H1 (cell line): ENCODE results near the gene AKR1C3. TPM values are rescaled to one million over a fixed set of nuclear protein-coding genes. Genes with fewer than 3 reads are reported as not detected.

ENCODE experiments used
- CTCF ChIA-PET: fragments of 300-600 bp; sonication (Branson Sonifier 250); formaldehyde crosslinking; loops from one replicate; lab custom pipeline; 2021; ENCODE audit not compliant: partially characterized antibody; lab: Charles Lee
- POLR2A ChIA-PET: fragments of 300-600 bp; sonication (Branson Sonifier 250); formaldehyde crosslinking; loops from one replicate; lab custom pipeline; 2021; ENCODE audit warnings: inconsistent platforms; ENCODE audit not compliant: partially characterized antibody; lab: Charles Lee
- DNase-seq, 2 experiments: peaks; one replicate each; pipeline versions ENCODE4 v3.0.0 to v3.0.0-alpha.2; 2010 to 2022; ENCODE audit warnings: low spot score in 2 of 2, low read depth in 1 of 2, mixed read lengths in 1 of 2
- FAIRE-seq: peaks from 2 replicates; lab custom pipeline; 2011; peaks lifted over from hg19 to GRCh38; lab: Jason Lieb, UNC
- H2AFZ ChIP-seq: 2 replicates; pipeline ENCODE4 v1.8.1; 2012; ENCODE audit warnings: low read length, inconsistent platforms
- H2AK5ac ChIP-seq: 2 replicates; pipeline ENCODE4 v1.6.1; 2013; ENCODE audit warnings: low read depth, low read length
- H2BK120ac ChIP-seq: replicated peaks from 2 replicates; pipeline ENCODE3; 2013; ENCODE audit warnings: low read depth, low read length, inconsistent platforms
- H2BK12ac ChIP-seq: 2 replicates; pipeline ENCODE4 v1.6.1; 2013; ENCODE audit warnings: low read depth, low read length
- H2BK15ac ChIP-seq: 2 replicates; pipeline ENCODE4 v1.6.1; 2013; ENCODE audit warnings: low read length
- H2BK20ac ChIP-seq: 2 replicates; pipeline ENCODE4 v1.6.1; 2013; ENCODE audit warnings: low read length
- H2BK5ac ChIP-seq: 2 replicates; pipeline ENCODE4 v1.6.1; 2013; ENCODE audit warnings: low read depth, low read length
- H3K14ac ChIP-seq: 2 replicates; pipeline ENCODE4 v1.6.1; 2013; ENCODE audit warnings: inconsistent platforms; ENCODE audit not compliant: insufficient read length
- H3K18ac ChIP-seq: 2 replicates; pipeline ENCODE4 v1.6.1; 2013; ENCODE audit warnings: low read length; ENCODE audit errors: extremely low read depth
- H3K23ac ChIP-seq: 2 replicates; pipeline ENCODE4 v1.6.1; 2013; ENCODE audit warnings: inconsistent platforms; ENCODE audit not compliant: insufficient read length
- H3K23me2 ChIP-seq: 2 replicates; pipeline ENCODE4 v1.6.1; 2013; ENCODE audit warnings: low read depth, low read length
- H3K27ac ChIP-seq: 2 replicates; pipeline ENCODE4 v1.6.1; 2011; ENCODE audit warnings: low read depth, low read length, inconsistent platforms
- H3K27me3 ChIP-seq, 4 experiments: replicated peaks in 1 of 4; 1 replicate in 1 of 4; 2 replicates in 3 of 4; pipeline versions ENCODE4 v1.6.1 to v1.8.1; 2011 to 2013; ENCODE audit warnings: low read length in 3 of 4, mild to moderate bottlenecking in 3 of 4, inconsistent platforms in 2 of 4, mixed read lengths in 2 of 4, moderate library complexity in 1 of 4; ENCODE audit not compliant: control insufficient read depth in 3 of 4, insufficient read depth in 3 of 4; ENCODE audit errors: extremely low read depth in 1 of 4
- H3K36me3 ChIP-seq, 4 experiments: 2 replicates each; pipeline versions ENCODE4 v1.6.1 to v1.8.1; 2011 to 2013; ENCODE audit warnings: mild to moderate bottlenecking in 4 of 4, low read length in 3 of 4, moderate library complexity in 2 of 4, control low read depth in 1 of 4, inconsistent platforms in 1 of 4; ENCODE audit not compliant: insufficient read depth in 4 of 4, control insufficient read depth in 2 of 4
- H3K4ac ChIP-seq: replicated peaks from 2 replicates; pipeline ENCODE3; 2013; ENCODE audit warnings: low read length, low read depth, mixed read lengths, inconsistent platforms; ENCODE audit not compliant: insufficient read length
- H3K4me1 ChIP-seq, 4 experiments: replicated peaks in 1 of 4; 1 replicate in 1 of 4; 2 replicates in 3 of 4; pipeline versions ENCODE4 v1.6.1 to v1.8.1; 2011 to 2013; ENCODE audit warnings: low read length in 3 of 4, inconsistent platforms in 2 of 4, mixed read lengths in 1 of 4; ENCODE audit not compliant: insufficient read depth in 4 of 4, control insufficient read depth in 3 of 4
- H3K4me2 ChIP-seq, 2 experiments: 2 replicates each; pipeline versions ENCODE4 v1.6.1 to v1.8.1; 2011 to 2013; ENCODE audit warnings: low read depth in 2 of 2, low read length in 2 of 2, control low read depth in 1 of 2, inconsistent platforms in 1 of 2, mild to moderate bottlenecking in 1 of 2; ENCODE audit not compliant: insufficient read depth in 1 of 2
- H3K4me3 ChIP-seq, 4 experiments: fragments of 200-600, 300-600 bp in 1 of 4; sonication (generic), shearing (Covaris generic), sonication (Bioruptor Twin) in 1 of 4; 2 replicates each; pipeline versions ENCODE4 v1.5.1 to v1.8.1; 2011 to 2016; ENCODE audit warnings: low read length in 4 of 4, low read depth in 3 of 4, control low read depth in 2 of 4, inconsistent platforms in 2 of 4, mild to moderate bottlenecking in 2 of 4, mixed read lengths in 1 of 4, moderate library complexity in 1 of 4; ENCODE audit not compliant: insufficient read depth in 2 of 4; ENCODE audit errors: extremely low read depth in 1 of 4
- H3K56ac ChIP-seq: replicated peaks from 2 replicates; pipeline ENCODE3; 2013; ENCODE audit warnings: low read depth, mild to moderate bottlenecking, mixed read lengths, low read length, inconsistent platforms; ENCODE audit not compliant: insufficient read length
- H3K79me1 ChIP-seq: 2 replicates; pipeline ENCODE4 v1.6.1; 2013; ENCODE audit warnings: low read depth, low read length, control low read depth
- H3K79me2 ChIP-seq, 2 experiments: 2 replicates each; pipeline versions ENCODE4 v1.6.1 to v1.8.1; 2012 to 2013; ENCODE audit warnings: low read length in 2 of 2, mild to moderate bottlenecking in 2 of 2, inconsistent platforms in 1 of 2; ENCODE audit not compliant: insufficient read depth in 2 of 2, control insufficient read depth in 1 of 2
- H3K9ac ChIP-seq, 4 experiments: replicated peaks in 1 of 4; 1 replicate in 1 of 4; 2 replicates in 3 of 4; pipeline versions ENCODE4 v1.6.1 to v1.8.1; 2011 to 2013; ENCODE audit warnings: low read depth in 3 of 4, low read length in 3 of 4, control low read depth in 2 of 4, mild to moderate bottlenecking in 2 of 4, moderate library complexity in 2 of 4, inconsistent platforms in 1 of 4; ENCODE audit errors: extremely low read depth in 1 of 4
- H3K9me3 ChIP-seq, 2 experiments: 2 replicates each; pipeline versions ENCODE4 v1.6.1 to v1.8.1; 2012 to 2013; ENCODE audit warnings: mild to moderate bottlenecking in 2 of 2, moderate library complexity in 2 of 2, control low read depth in 1 of 2, inconsistent platforms in 1 of 2, low read depth in 1 of 2, low read length in 1 of 2, mixed read lengths in 1 of 2; ENCODE audit not compliant: insufficient read depth in 2 of 2
- H4K20me1 ChIP-seq, 2 experiments: replicated peaks in 1 of 2; 2 replicates each; pipeline versions ENCODE3 to v1.8.1; 2011 to 2013; ENCODE audit warnings: inconsistent platforms in 2 of 2, low read length in 2 of 2, mild to moderate bottlenecking in 1 of 2; ENCODE audit not compliant: insufficient read depth in 2 of 2, control insufficient read depth in 1 of 2
- H4K5ac ChIP-seq: 2 replicates; pipeline ENCODE4 v1.6.1; 2013; ENCODE audit warnings: low read length, low read depth, mixed read lengths, inconsistent platforms; ENCODE audit not compliant: insufficient read length
- H4K8ac ChIP-seq: 2 replicates; pipeline ENCODE4 v1.8.0; 2013; ENCODE audit warnings: mild to moderate bottlenecking, moderate library complexity, low read length, inconsistent platforms; ENCODE audit not compliant: insufficient read depth; ENCODE audit errors: extremely low read depth
- H4K91ac ChIP-seq: replicated peaks from 2 replicates; pipeline ENCODE3; 2013; ENCODE audit warnings: low read length, mixed read lengths, inconsistent platforms; ENCODE audit not compliant: insufficient read length
- CHD1 ChIP-seq: IDR thresholded peaks from 2 replicates; pipeline ENCODE4 v1.6.1; 2012; ENCODE audit warnings: low read depth, low read length, improper control_type of control experiment
- CTBP2 ChIP-seq: IDR thresholded peaks from 2 replicates; pipeline ENCODE4 v1.7.0; 2011; ENCODE audit warnings: borderline replicate concordance, mild to moderate bottlenecking, moderate library complexity, mixed read lengths, low read length; ENCODE audit not compliant: insufficient read depth, insufficient read length
- GABPA ChIP-seq: IDR thresholded peaks from 2 replicates; pipeline ENCODE4 v1.6.1; 2011; ENCODE audit warnings: mild to moderate bottlenecking, low read length, moderate library complexity, borderline replicate concordance; ENCODE audit not compliant: insufficient read depth
- JUND ChIP-seq: IDR thresholded peaks from 2 replicates; pipeline ENCODE4 v1.6.1; 2011; ENCODE audit warnings: mild to moderate bottlenecking, improper control_type of control experiment, low read length
- RBBP5 ChIP-seq: IDR thresholded peaks from 2 replicates; pipeline ENCODE4 v1.7.1; 2012; ENCODE audit warnings: low read depth, mild to moderate bottlenecking, inconsistent platforms, low read length, moderate library complexity, borderline replicate concordance
- SP2 ChIP-seq: IDR thresholded peaks from 2 replicates; pipeline ENCODE4 v1.6.1; 2012; ENCODE audit warnings: mild to moderate bottlenecking, low read length, inconsistent platforms
- WGBS, 2 experiments: shearing (Covaris generic) in 1 of 2; methylation state at CpG; one replicate each; pipeline versions ENCODE4 v1.1.6 to v1.1.7; 2013 to 2015; ENCODE audit warnings: low lambda C conversion rate in 2 of 2, mixed read lengths in 2 of 2, inconsistent platforms in 1 of 2, low coverage in 1 of 2, missing lambda C conversion rate in 1 of 2; ENCODE audit not compliant: insufficient replicate concordance in 2 of 2, insufficient coverage in 1 of 2, insufficient read length in 1 of 2; ENCODE audit errors: extremely low coverage in 1 of 2, missing lambda C conversion rate in 1 of 2; 5-methylcytosine and 5-hydroxymethylcytosine counted together
- polyA plus RNA-seq, 7 experiments: library from polyadenylated mRNA; depleted of rRNA in 3 of 7; stranded (reverse) in 5 of 7; unstranded in 2 of 7; fragments of >200 nt in 5 of 7; fragments of 200-250 nt in 2 of 7; gene quantifications; 1 replicate in 5 of 7; 2 replicates in 1 of 7; 4 replicates in 1 of 7; pipeline versions ENCODE4 v1.2.1 to v1.2.3, GENCODE V29; 2011 to 2013; ENCODE audit warnings: missing spikeins in 2 of 7, mixed read lengths in 2 of 7
- total RNA-seq: library from RNA; stranded (reverse); fragmentation: NEBNext Ultra II Directional; extraction: Animal tissue kit (Norgen Biotek cat#: 25700); gene quantifications from 2 replicates; pipeline ENCODE4 v1.2.1, GENCODE V29; 2021

AKR1C3 gene
- total and polyA plus RNA-seq, 2 of the 8 experiments (the other 6 are each of a cell fraction or from before 2014, with no cell fraction given): 4.6 to 6.9 TPM

GRCh38 chr10:5108658-5109416, 14.6 kb downstream of the AKR1C3 start:
- Histone ChIP-seq H4K8ac (no peak overlapping the region), H2BK20ac (no peak overlapping the region), H4K5ac (no peak overlapping the region), H2BK15ac (no peak overlapping the region), H3K23ac (no peak overlapping the region), H3K4me3 (no peak overlapping the region), H3K27me3 (no peaks in the 10 kb centered on the region), H3K27ac (no peak overlapping the region), H3K23me2 (no peaks in the 10 kb centered on the region), H3K9me3 (peaks cover 10 to 11% of the 10 kb centered on the region in 2 experiments; a peak in 2 of 4 replicates), H3K4me1 (no peaks in the 10 kb centered on the region), H2AFZ (no peak overlapping the region), H4K91ac (no peak overlapping the region), H2BK5ac (no peak overlapping the region), H3K14ac (no peak overlapping the region), H2BK120ac (no peak overlapping the region), H2BK12ac (no peak overlapping the region), H4K20me1 (no peaks in the 10 kb centered on the region), H3K4me2 (no peak overlapping the region), H3K36me3 (no peaks in the 10 kb centered on the region), H3K4ac (no peak overlapping the region), H3K56ac (no peak overlapping the region), H3K79me1 (no peaks in the 10 kb centered on the region), H3K79me2 (no peaks in the 10 kb centered on the region), H3K18ac (no peak overlapping the region), H3K9ac (no peak overlapping the region), H2AK5ac (no peak overlapping the region)
- ChIA-PET CTCF (interaction anchor here (1.2 kb wide), 1 partner anchor 259 kb away, joined by 3 read pairs; no protein-coding TSS in a partner anchor), POLR2A (no interaction called here)
- DNase-seq (no peak), FAIRE-seq (no peak)
- WGBS, 2 experiments: 32% methylated on average over 3 of the region's 3 CpGs; no CpG with 5 or more reads in 1 of the 2 experiments
- TF ChIP-seq CHD1: no peak
- TF ChIP-seq RBBP5: no peak
- no peak for TF ChIP-seq CTBP2
- TF ChIP-seq JUND: no peak
- no peak for TF ChIP-seq GABPA
- TF ChIP-seq SP2: no peak
